Measurements from ENCODE around the gene TUBA8. TPM values are rescaled to one million over a fixed set of nuclear protein-coding genes. Genes with fewer than 3 reads are reported as not detected.
A peak's percentile ranks its signal among the peaks of the same experiment; 100 is the strongest.
"Not testable (repeated sequence)": the region's sequence is repeated elsewhere in the genome, so short reads cannot be mapped to it uniquely, and the experiment has no call there.

Gene TUBA8
- total RNA-seq, 4 donors from 2014 or later = 7.5 to 16.5 (median 14.0) TPM

DNA sequence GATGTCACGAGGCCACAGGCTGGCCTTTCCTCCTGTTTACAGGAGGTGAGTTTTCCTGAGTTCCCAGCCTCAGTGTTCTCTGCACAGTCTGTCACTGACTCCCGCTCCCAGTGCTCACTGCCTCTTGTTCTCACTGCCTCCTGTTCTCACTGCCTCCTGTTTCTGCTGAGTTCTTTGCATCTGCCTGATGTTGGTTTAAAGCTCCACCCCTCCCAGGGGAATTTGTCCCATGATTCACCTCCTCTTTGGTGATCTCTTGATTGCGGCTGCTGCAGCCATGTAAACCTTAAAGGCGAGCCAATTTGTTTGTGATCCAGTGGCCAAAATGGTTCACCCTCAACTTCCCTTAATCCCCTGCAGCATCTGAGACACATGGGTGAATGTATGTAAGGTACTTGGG, 6.0 kb upstream of the TUBA8 start:
- H3K27me3 ChIP-seq = no peaks in the 10 kb centered on the region
- no peak for DNase-seq (ENCODE audit: extremely low spot score)
- intact Hi-C loops (cut with DNase I) = no loop called here
- WGBS = 100% methylated on average over 4 of the region's 4 CpGs
- no peaks in the 10 kb centered on the region for H3K9me3 ChIP-seq
- no peak overlapping the region for H3K4me3 ChIP-seq
- H3K27ac ChIP-seq (replicated peaks in 1 of 4) = no peak overlapping the region
- H3K36me3 ChIP-seq = peaks cover 0 to 16% (median 3%) of the 10 kb centered on the region in 4 donors
- TF ChIP-seq POLR2A (IDR thresholded peaks at IDR 0.05; ENCODE audit: low read depth) (no peak), EP300 (IDR thresholded peaks at IDR 0.05) (no peak), POLR2AphosphoS5 (IDR thresholded peaks at IDR 0.05) (no peak)
- TF ChIP-seq, protein P1, sequence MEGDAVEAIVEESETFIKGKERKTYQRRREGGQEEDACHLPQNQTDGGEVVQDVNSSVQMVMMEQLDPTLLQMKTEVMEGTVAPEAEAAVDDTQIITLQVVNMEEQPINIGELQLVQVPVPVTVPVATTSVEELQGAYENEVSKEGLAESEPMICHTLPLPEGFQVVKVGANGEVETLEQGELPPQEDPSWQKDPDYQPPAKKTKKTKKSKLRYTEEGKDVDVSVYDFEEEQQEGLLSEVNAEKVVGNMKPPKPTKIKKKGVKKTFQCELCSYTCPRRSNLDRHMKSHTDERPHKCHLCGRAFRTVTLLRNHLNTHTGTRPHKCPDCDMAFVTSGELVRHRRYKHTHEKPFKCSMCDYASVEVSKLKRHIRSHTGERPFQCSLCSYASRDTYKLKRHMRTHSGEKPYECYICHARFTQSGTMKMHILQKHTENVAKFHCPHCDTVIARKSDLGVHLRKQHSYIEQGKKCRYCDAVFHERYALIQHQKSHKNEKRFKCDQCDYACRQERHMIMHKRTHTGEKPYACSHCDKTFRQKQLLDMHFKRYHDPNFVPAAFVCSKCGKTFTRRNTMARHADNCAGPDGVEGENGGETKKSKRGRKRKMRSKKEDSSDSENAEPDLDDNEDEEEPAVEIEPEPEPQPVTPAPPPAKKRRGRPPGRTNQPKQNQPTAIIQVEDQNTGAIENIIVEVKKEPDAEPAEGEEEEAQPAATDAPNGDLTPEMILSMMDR (IDR thresholded peaks at IDR 0.05) = no peak
- peaks cover 0 to 2% (median under 1%) of the 10 kb centered on the region in 4 donors for H3K4me1 ChIP-seq

DNA sequence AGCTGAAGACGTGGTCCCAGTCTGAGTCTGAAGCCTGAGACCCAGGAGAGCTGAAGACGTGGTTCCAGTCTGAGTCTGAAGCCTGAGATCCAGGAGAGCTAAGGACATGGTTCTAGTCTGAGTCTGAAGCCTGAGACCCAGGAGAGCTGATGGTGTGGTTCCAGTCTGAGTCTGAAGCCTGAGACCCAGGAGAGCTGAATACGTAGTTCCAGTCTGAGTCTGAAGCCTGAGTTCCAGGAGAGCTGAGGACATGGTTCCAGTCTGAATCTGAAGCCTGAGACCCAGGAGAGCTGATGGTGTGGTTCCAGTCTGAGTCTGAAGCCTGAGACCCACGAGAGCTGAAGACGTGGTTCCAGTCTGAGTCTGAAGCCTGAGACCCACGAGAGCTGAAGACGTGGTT, 4.6 kb upstream of the TUBA8 start:
- H3K27me3 ChIP-seq; intact Hi-C loops (cut with DNase I); H3K9me3 ChIP-seq; H3K4me3 ChIP-seq; H3K27ac ChIP-seq (replicated peaks in 1 of 4); H3K36me3 ChIP-seq; DNase-seq (ENCODE audit: extremely low spot score): not testable (repeated sequence)
- 92% methylated on average over 7 of the region's 7 CpGs for WGBS
- H3K4me1 ChIP-seq = peaks cover 9 to 16% (median 14%) of the 10 kb centered on the region in 4 donors

DNA sequence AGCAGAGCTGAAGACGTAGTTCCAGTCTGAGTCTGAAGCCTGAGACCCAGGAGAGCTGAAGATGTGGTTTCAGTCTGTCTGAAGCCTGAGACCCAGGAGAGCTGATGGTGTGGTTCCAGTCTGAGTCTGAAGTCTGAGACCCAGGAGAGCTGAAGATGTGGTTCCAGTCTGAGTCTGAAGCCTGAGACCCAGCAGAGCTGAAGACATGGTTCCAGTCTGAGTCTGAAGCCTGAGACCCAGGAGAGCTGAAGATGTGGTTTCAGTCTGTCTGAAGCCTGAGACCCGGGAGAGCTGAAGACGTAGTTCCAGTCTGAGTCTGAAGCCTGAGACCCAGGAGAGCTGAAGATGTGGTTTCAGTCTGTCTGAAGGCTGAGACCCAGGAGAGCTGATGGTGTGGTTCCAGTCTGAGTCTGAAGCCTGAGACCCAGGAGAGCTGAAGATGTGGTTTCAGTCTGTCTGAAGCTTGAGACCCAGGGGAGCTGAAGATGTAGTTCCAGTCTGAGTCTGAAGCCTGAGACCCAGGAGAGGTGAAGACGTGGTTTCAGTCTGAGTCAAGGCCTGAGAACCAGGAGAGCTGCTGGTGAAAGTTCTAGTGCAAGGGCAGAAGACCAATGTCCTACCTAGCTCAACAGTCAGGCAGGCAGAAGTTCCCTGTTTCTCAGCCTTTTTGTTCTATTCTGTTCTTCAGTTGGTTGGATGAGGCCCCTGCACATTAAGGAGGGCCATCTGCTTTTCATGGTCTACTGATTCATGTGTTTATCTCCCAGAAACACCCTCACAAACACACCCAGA, 3.9 kb upstream of the TUBA8 start:
- H3K36me3 ChIP-seq; H3K9me3 ChIP-seq; H3K4me3 ChIP-seq; H3K27ac ChIP-seq (replicated peaks in 1 of 4); intact Hi-C loops (cut with DNase I); DNase-seq (ENCODE audit: extremely low spot score): not testable (repeated sequence)
- 75% methylated on average over 1 of the region's 4 CpGs for WGBS
- H3K27me3 ChIP-seq = peaks cover 0 to 17% (median 0%) of the 10 kb centered on the region in 4 donors
- H3K4me1 ChIP-seq = peaks cover 14 to 24% (median 22%) of the 10 kb centered on the region in 4 donors

DNA sequence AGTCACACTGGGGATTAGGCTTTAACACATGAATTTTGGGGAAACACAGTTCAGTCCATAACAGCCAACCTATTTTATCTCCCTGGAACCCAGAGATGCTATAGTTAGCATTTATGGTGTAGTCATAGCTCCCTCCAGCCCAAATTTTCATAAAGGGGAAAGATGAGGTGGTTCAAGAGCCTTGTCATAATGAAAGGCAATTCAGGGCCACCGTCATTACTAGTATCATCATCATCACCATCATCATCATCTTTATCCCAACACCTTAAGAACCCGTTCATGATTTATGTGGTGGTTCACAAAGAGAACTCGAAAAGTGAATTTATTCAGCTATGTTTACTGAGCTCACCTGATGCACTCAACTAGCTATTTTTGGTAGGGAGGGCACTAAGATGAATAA, 2.4 kb upstream of the TUBA8 start:
- peaks cover 17 to 37% (median 29%) of the 10 kb centered on the region in 4 donors for H3K4me1 ChIP-seq
- WGBS = 92% methylated on average over 3 of the region's 3 CpGs

DNA sequence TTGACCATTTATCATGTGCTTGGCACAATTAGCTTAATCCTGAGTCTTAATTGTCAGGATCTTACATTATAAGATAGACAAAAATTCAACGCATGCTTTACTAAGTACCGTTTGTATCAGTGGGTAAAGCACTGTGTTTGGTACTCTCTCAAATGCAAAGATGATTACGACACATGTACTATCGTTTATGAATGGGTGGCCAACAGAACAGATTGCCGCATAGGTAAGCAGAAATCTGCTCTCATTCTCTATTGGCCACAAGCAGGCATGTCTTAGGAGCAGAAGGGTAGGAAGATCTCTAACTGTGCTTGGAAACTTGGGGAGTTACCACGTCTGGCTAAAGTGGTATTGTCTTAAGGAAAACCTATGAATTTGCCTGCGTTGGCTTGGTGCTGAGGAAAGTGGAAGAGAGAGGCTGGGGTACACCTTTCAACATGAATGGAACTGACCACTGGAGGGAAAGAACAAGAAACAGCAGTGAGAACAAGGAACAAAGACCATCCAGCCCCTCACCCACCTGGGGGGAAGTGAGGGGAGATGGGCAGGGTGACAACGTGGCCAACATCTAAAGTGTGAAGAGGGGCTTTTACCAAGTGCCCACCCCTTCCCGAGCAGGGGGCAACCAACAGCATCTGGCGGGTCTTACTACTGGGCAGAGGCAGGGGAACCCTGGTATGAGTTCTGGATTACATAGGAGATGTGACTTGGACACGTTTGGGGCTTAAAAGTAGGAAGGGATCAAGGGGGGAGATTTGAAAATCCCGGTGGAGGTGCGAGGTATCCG, 1.0 kb upstream of the TUBA8 start:
- peak overlapping the region; percentile 56 to 73 (median 62) for H3K4me3 ChIP-seq
- H3K27ac ChIP-seq (replicated peaks in 1 of 4) = peak overlapping the region; percentile 64 to 71 (median 70)

More for the DNA sequence above, 2.4 kb upstream of the TUBA8 start:
- peaks cover 0 to 19% (median 0%) of the 10 kb centered on the region in 4 donors for H3K27me3 ChIP-seq
- H3K4me3 ChIP-seq = no peak overlapping the region
- intact Hi-C loops (cut with DNase I) = no loop called here
- no peaks in the 10 kb centered on the region for H3K36me3 ChIP-seq
- TF ChIP-seq POLR2AphosphoS5 (IDR thresholded peaks at IDR 0.05) (no peak), EP300 (IDR thresholded peaks at IDR 0.05) (no peak), POLR2A (IDR thresholded peaks at IDR 0.05; ENCODE audit: low read depth) (no peak)
- TF ChIP-seq, protein P1 (IDR thresholded peaks at IDR 0.05) = no peak
- DNase-seq (ENCODE audit: extremely low spot score) = no peak
- no peaks in the 10 kb centered on the region for H3K9me3 ChIP-seq
- no peak overlapping the region for H3K27ac ChIP-seq (replicated peaks in 1 of 4)

More for the DNA sequence above, 1.0 kb upstream of the TUBA8 start:
- intact Hi-C loops (cut with DNase I) = no loop called here
- no peak for DNase-seq (ENCODE audit: extremely low spot score)
- 60% methylated on average over 13 of the region's 14 CpGs for WGBS
- peaks cover 23 to 44% (median 34%) of the 10 kb centered on the region in 4 donors for H3K4me1 ChIP-seq
- TF ChIP-seq POLR2A (IDR thresholded peaks at IDR 0.05; ENCODE audit: low read depth) = no peak
- no peak for TF ChIP-seq POLR2AphosphoS5 (IDR thresholded peaks at IDR 0.05)
- no peak for TF ChIP-seq EP300 (IDR thresholded peaks at IDR 0.05)
- TF ChIP-seq, protein P1 (IDR thresholded peaks at IDR 0.05) = no peak
- no peaks in the 10 kb centered on the region for H3K36me3 ChIP-seq
- peaks cover 0 to 19% (median 0%) of the 10 kb centered on the region in 4 donors for H3K27me3 ChIP-seq
- H3K9me3 ChIP-seq = no peaks in the 10 kb centered on the region

Data from esophagus muscularis mucosa (tissue), 4 donors.